GM18507 (cell line): ENCODE measurements around the gene FCGR2B.
"Not testable (repeated sequence)": the region's sequence is repeated elsewhere in the genome, so short reads cannot be mapped to it uniquely, and the experiment has no call there.

ENCODE experiments used
- DNase-seq: peaks from one replicate; pipeline ENCODE4 v3.0.0; 2011; ENCODE audit warnings: low read depth; ENCODE audit not compliant: insufficient read length; ENCODE audit errors: extremely low spot score
- FAIRE-seq: peaks from 2 replicates; lab custom pipeline; 2011; peaks lifted over from hg19 to GRCh38; lab: Jason Lieb, UNC

FCGR2B gene

GRCh38 chr1:161691846-161692245, 28.9 kb downstream of the FCGR2B start:
- DNase-seq, result no peak
- FAIRE-seq, result no peak

DNA sequence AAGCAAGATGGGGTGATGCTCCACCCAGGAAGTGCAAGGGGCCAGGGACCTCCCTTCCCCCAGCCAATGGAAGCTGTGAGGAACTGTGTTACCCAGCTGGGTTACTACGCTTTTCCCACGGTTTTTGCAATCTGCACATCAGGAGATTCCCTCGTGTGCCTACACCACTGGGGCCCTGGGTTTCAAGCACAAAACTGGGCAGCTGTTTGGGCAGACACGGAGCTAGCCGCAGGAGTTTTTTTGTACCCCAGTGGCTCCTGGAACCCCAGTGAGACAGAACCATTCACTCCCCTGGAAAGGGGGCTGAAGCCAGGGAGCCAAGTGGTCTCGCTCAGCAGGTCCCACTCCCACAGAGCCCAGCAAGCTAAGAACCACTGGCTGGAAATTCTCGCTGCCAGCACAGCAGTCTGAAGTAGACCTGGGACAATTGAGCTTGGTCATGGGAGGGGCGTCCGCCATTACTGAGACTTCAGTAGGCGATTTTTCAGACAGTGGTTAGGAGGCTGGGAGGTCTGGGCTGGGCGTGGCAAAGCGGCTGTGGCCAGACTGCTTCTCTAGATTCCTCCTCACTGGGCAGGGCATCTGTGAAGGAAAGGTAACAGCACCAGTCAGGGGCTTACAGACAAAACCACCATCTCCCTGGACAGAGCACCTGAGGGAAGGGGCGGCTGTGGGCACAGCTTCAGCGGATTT, 30.2 kb downstream of the FCGR2B start:
- not testable (repeated sequence) for FAIRE-seq, DNase-seq

GRCh38 chr1:161698302-161698701, 35.4 kb downstream of the FCGR2B start:
- FAIRE-seq, DNase-seq: not testable (repeated sequence)

DNA sequence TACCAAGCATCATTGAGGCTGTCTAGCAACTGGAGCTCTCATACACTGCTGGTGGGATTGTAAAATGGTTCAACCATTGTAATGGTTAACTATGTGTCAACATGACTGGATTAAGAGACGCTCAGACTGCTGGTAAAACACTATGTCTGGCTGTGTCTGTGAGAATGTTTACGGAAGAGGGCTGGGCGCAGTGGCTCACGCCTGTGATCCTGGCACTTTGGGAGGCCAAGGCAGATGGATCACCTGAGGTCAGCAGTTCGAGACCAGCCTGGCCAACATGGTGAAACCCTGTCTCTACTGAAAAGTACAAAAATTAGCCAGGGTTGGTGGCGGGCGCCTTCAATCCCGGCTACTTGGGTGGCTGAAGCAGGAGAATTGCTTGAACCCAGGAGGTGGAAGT, 39.3 kb downstream of the FCGR2B start:
- FAIRE-seq (no peak), DNase-seq (no peak)

GRCh38 chr1:161705537-161705936, 42.6 kb downstream of the FCGR2B start:
- FAIRE-seq (peak; percentile 85), DNase-seq (no peak)

DNA sequence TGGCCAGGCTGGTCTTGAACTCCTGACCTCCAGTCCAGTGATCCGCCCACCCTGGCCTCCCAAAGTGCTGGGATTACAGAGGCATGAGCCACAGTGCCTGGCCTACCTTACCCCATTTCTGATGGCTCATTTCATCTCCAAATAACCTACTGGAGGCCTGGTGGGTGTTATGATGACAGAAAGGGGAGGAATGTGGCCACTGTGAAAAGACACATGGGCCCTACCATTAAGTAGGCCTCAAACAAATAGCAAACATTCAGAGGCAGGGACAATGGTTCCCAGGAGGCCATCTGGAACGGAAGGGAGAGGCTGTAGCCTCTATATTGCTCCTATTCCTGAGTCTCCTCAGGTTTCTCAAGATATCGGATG, 43.2 kb downstream of the FCGR2B start:
- DNase-seq (no peak), FAIRE-seq (no peak)

DNA sequence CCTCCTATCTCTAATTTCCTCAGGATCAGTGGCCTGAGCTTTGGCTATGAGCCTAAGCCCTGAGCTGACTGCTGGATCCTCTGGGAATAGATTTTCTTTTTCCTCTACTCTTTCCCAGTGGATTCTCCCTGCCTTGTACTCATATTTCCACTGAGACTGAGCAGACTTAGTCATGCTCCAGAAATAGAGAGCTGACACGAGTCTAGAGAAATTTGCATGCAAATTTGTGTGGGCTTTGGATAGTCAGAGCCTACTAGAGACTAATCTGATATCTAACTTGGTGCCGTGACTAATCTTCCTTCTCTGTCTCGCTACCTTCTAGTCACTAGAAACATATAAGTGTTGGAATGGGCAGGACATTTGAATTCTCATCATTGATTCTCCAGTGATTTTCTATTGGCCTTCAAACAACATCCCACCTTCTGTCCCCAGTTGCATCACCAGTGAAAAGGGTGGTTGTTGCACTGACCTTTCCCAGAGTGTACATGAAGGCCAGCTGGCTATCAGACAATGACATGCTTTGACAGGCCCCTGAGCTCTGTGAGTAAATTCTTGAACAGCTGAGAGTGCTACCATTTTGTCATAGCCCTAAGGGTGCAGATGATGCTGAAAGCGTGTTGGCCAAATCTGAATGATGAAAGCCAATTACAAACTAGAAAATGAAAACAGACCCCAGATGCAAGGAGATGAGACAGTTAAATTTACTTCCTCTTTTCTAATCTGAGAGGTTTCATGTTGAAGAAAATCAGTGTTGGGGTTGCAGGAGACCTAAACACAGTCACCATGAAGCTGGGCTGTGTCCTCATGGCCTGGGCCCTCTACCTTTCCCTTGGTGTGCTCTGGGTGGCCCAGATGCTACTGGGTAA, 43.8 kb downstream of the FCGR2B start, which contains the start of gene FCRLA:
Gene FCRLA (plus strand): TSS at position 748 of the 866 bp plus-strand sequence. CDS start 36 bp downstream, at position 784.
- DNase-seq (no peak), FAIRE-seq (peak; percentile 99)

DNA sequence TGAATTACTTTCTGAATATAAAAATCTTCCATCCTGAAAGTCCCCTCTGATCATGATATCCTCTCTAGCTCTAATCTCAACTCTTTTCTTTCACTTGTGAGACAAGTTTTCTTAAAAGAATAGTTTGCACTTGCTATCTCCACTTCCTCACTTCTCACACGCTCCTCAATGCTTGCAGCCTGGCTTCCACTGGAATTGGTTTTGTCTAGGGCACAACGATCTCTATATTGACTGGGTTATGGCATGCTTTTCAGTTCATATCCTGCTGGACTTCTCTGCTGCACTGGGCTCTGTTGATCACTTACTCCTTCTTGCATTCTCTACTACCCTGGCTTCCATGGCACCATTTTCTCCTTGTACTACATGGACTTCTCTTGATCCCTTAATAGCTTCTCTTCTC, 44.6 kb downstream of the FCGR2B start:
- no peak for DNase-seq
- FAIRE-seq, result no peak

DNA sequence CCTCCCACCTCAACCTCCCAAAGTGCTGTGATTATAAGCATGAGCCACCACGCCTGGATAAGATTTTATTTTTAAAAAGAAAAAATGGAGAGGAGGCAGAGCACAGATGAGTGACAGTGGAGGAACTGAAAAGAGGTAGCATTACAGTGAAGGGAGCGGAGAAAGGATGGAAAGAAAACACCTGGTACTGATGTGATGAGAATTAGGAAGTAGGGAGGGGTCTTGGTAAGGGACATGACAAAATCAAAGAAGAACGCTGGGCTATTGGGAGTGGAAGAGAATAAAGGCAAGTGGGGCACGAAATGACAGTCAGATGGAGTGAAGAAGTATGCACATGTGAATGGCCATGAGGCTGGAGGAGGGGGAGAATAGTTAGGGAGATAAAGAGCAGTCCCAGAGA, 46.4 kb downstream of the FCGR2B start:
- no peak for DNase-seq
- no peak for FAIRE-seq

DNA sequence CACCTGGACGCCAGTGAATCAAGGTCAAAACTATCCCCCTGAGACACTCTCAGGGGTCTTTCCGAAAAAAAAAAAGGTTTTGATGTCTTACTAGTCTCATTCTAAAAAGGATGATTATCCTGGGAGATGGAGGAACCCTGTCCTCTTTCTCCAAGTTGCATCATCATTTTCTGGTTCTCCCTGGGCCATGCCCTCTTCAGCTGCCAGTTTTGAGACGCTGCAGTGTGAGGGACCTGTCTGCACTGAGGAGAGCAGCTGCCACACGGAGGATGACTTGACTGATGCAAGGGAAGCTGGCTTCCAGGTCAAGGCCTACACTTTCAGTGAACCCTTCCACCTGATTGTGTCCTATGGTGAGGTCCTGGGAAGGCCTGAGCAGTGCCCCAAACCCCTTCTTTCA, 47.6 kb downstream of the FCGR2B start:
- DNase-seq (no peak), FAIRE-seq (no peak)

DNA sequence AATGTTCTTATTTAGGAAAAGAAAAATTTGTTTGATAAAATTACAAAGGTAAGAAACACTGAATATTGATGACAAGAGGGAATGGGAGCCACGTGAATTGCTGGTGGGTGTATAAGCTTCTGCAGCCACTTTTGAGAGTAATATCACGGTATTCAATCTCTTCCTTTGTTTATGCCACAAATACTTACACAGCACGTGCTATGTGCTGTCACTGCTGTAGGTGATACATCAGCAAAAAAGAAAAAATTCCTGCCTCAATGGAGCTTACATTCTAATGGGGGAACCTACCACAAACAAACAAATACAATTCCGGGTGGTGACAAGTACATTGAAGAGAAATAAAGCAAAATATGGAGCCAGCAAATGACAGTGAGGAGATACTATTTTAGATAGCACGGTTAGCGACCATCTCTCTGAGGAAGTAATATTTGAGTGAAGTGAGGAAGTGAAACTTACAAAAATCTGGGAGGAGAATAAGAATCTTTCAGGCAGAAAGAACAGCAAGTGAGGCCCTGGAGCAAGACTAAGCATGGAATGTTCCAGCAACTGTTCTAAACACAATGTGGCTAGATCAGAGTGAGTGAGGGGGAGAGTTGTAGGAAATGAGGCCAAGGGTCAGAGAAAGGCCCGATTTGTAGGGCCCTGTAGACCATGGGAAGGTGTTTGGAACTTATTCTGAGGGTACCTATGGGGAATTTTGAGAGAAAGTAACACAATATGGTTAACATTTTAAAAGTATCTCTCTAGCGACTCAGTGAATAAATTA, 55.8 kb downstream of the FCGR2B start:
- FAIRE-seq (peak; percentile 77), DNase-seq (no peak)

DNA sequence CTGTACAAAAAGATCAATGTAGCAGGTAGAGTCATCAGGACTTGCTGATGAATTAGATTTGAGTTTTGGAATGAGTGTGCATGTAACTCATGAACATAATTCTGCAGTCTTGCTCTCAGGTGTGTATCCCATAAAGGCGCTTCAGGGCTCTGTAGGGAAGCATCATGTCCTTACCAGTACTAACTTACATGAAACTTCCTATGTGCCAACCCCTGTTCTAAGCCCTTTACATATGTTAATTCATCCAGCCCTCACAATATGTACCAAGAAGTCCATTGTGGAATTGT, 56.3 kb downstream of the FCGR2B start:
- FAIRE-seq (no peak), DNase-seq (no peak)

- DNase-seq, result no peak
- FAIRE-seq, result no peak
Measured at GRCh38 chr1:161720422-161720821, 57.5 kb downstream of the FCGR2B start.

DNA sequence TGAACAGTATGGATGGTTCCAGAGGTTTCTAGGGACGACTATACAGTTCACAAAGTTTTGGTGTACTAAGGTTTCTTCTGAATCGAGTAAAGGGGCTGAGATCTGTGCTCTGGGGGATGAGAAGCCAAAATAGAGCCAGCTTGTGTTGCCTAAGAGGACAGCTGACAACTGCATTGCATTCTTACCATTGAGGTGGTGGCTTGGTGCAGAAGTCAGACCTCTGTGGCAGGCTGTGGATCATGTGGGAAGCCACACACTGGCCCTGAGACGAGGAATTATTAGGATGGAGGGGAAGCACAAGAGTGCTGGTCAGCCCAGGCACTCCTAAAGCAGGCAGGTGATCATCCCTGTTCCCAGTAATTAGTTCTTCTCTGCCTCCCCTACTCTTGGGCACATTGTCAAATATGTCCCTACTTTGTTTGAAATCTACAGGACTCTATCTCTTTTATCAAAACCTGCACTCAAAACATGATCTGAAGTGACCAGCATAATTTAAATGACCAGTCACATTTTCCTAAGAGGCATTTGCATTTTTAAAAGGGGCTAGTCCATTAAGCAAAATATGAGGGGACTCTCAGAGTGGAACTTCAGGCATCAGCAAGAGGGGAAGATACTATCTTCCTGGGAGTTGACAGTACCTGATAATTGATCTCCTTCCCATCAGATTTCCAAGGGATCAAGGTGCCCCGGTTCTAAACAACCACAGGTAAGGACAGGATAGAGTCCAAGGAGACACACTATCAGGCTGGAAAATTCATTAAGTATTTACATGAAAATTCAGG, 58.2 kb downstream of the FCGR2B start, which contains the start of gene FCRLB:
Gene FCRLB (plus strand): TSS at position 589 of the 782 bp plus-strand sequence. CDS start 1,129 bp downstream, outside the sequence.
- no peak for DNase-seq
- FAIRE-seq, result no peak

GRCh38 chr1:161721738-161722343, 58.9 kb downstream of the FCGR2B start:
- no peak for DNase-seq
- FAIRE-seq, result no peak

GRCh38 chr1:161722406-161722805, 59.5 kb downstream of the FCGR2B start:
- no peak for FAIRE-seq
- no peak for DNase-seq

- FAIRE-seq (no peak), DNase-seq (no peak)
Measured at GRCh38 chr1:161723459-161724141, 60.7 kb downstream of the FCGR2B start.

DNA sequence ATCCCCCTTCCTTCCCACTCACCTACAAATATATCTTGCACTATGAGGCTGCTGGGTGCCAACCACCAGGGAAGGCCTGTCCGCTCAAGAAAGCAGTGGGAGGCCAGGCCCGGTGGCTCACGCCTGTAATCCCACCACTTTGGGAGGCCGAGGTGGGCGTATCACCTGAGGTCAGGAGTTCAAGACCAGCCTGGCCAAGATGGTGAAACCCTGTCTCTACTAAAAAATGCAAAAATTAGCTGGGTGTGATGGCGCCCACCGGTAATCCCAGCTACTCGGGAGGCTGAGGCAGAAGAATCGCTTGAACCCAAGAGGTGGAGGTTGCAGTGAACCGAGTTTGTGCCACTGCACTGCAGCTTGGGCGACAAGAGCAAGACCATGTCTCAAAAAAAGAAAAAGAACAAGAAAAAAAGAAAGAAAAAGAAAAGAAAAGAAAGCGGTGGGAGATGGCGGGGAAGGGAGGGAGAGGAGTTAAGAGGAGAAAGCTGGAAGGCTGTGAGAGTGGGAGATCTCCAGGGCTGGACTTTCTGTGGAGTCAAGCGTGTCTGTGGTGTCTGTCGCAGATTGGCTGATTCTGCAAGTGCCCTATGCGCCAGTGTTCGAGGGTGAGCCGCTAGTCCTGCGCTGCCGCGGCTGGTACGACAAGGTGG, 62.4 kb downstream of the FCGR2B start:
- FAIRE-seq, result peak; percentile 52
- DNase-seq, result not testable (repeated sequence)
